ENCODE data around the gene MEIOB. TPM values are rescaled to one million over a fixed set of nuclear protein-coding genes. Genes with fewer than 3 reads are reported as not detected.

Gene MEIOB
- total RNA-seq, 1 donor from 2014 or later: not detected

GRCh38 chr16:1832838-1833454 is 39.0 kb downstream of the MEIOB start:
- DNase-seq (ENCODE audit: low spot score): peak; percentile 79

DNA sequence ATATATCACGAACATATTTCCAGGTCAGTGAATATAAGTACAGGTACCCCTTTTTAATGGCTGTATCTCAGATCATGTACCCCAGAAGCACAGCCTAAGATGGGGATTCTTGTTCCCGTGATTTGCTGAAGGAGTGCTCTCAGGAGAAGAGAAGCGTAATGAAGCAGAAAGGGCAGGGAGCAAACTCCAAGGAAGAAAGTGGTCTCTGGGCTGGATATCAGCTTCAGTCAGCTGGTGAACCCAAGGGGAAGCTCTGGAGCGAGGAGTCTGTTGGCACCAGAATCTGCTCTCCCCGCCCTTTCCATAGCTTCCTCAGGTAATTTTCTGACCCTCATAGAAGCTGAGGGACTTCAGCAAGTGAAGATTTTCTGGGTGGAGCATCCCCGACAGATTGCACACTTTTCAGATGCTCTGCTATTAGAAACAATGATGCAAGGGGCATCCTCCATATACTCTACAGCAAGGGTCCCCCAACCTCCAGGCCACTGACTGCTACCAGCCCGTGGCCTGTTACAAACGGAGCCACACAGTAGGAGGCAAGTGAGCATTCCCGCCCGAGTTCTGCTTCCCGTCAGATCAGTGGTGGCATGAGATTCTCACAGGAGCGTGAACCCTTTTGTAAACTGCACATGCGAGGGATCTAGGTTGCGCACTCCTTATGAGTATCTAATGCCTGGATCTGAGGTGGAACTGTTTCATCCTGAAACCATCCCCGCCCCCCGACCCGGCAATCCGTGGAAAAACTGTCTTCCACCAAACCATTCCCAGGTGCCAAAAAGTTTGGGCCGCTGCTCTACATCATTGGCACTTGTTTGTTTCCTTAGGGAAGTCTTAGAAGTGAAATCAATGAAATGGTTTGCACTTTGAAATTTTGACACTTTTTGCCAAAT is 40.5 kb downstream of the MEIOB start:
- peak; percentile 57 for DNase-seq (ENCODE audit: low spot score)

DNA sequence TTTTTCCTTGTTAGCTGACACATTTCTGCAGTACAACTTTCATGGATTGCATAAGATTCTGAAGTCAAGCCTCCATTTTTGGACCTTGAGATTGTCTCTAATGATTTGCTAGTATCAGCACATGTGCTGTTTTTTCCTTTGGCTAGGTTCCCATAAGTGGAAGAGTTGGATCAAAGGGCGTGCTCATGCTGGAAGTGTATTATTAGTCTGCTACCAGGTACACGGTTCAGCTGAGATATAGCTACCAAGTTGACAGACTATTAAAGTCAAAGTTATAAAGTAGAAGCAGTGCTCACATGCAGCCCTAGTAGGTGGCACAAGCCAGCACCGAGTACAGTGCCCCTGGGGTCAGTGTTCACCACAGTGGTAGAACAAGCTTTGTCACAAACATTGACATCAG is 41.8 kb downstream of the MEIOB start:
- peak; percentile 30 for DNase-seq (ENCODE audit: low spot score)

DNA sequence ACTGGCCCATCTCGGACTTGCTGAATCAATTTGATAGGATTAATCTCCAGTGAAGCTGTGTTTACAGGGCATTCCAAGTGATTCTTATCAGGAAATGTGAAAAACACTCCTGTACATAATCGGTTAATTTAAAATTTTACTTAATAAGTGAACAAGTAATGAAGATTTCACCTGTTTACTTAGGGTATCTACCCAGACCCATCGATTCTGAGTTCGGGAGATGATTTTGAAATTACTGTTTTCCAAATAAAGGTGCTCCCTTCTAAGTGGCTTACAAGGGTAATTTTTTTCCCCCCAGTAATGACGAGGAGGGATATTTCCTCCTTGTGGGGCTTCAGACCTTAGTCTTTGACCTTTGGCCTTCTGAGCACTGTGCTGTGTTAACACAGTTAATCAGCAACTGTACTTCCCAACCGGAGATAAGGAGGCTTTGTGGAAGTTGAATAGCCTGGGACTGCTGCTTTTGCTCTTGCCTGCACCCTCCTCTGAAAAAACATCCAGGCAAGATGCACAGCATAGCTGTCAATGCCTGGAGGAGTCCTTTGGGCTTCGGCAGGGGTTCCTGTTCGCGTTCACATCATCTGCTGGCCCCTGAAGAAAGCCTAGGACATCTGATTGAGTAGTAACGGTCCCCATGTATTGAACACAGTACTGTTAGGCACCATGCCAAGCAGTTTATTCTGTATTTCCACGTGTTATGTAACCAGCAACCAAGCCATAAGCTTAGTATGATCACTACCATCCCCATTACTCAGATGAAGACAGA is 43.1 kb downstream of the MEIOB start:
- DNase-seq (ENCODE audit: low spot score): peak; percentile 68

DNA sequence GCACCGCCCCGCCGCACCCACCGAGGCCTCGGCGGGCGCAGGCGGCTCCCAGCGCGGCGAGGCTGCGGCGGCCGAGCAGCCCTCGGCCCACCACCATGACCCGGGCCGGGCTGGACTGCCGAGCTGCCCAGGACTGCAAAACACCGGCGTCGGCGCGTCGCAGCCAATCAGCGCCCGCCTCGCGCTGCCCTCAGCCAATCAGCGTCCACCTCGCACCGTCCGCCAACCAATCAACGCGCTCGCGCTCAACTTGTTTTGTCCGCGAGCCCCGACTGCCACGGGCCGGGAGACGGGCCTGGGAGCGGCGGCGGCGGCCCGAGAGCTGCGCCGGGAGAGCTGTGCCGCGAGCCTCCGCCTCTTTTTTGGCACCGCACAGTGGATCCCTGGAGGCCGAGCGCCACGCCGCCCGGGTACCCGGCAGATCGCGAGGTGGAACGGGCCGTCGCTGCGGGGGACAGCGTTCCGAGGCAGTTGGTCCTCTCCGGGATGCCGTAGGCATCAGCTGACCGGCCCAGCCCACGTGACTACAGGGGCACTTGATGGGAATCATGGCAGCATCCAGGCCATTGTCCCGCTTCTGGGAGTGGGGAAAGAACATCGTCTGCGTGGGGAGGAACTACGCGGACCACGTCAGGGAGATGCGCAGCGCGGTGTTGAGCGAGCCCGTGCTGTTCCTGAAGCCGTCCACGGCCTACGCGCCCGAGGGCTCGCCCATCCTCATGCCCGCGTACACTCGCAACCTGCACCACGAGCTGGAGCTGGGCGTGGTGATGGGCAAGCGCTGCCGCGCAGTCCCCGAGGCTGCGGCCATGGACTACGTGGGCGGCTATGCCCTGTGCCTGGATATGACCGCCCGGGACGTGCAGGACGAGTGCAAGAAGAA is 45.0 kb downstream of the MEIOB start, which contains the start of the genes FAHD1 and HAGH:
FAHD1 (plus strand) TSS at position 516 of the 883 bp plus-strand sequence; CDS start at position 549, 33 bp downstream.
HAGH (minus strand) TSS at position 135 of the 883 bp plus-strand sequence; CDS start at position 97, 38 bp downstream.
- peak; percentile 98 for DNase-seq (ENCODE audit: low spot score)

DNA sequence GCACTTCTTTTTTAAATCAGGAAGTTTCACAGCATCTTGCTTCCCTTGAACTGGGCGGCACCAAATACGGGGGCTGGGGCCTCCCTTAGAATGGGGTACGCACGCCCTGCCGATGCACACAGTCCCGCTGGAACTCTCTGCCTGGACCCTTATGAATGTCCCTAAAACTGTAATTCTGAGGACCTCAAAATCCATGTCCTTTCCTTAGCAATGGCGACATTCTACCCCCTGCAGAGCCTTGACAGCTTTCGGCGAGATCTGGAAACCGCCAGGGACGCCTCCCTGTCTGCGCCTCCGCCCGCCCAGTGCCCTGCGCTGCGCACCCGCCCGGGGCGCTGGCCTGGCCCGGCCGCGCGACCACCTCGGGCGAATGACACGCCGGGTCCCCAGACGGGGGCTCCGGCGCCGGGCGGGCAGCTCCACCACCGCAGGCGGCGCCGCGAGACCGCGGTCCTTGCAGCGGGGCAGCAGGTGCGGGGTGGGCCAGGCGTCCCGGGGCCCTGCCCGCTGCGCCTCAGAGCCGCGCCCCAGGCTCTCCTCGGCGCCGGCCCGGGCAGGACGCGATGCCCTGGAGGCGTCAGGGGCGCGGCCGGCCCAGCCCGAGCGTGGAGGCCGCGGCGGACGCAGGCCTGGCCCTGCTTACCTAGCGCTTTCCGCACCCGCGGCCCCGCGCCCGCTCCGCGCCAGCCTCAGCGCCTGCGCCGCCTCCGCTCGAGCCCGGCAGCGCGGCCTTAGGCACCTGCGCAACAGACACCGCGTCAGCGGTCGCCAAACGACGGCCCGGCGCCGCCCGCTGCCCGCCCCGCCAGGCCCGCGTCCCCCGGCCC is 45.9 kb downstream of the MEIOB start:
- no peak for DNase-seq (ENCODE audit: low spot score)

DNA sequence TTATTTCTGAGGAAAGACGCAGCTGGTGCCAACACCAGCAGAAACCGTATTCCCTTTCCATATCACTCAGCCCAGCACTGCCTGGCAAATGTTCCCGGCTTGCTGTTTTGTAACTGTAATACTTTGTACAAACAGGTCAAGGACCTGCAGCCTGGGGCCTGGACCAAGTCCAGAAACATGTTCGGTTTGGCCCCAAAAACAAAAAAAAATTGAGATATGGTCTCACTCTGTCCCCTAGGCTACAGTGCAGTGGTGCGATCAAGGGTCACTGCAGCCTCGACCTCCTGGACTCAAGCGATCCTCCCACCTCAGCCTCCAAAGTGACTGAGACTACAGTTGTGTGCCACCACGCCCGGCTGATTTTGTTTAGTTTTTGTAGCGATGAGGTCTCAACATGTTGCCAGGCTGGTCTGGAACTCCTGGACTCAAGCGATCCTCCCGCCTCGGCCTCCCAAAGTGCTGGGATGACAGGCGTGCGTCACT is 46.5 kb downstream of the MEIOB start:
- DNase-seq (ENCODE audit: low spot score): no peak

GRCh38 chr16:1823821-1824220 is 48.1 kb downstream of the MEIOB start:
- DNase-seq (ENCODE audit: low spot score): no peak

- no peak for DNase-seq (ENCODE audit: low spot score)
Measured at GRCh38 chr16:1822801-1823200, 49.2 kb downstream of the MEIOB start.

GRCh38 chr16:1821861-1822611 is 49.9 kb downstream of the MEIOB start:
- no peak for DNase-seq (ENCODE audit: low spot score)

DNA sequence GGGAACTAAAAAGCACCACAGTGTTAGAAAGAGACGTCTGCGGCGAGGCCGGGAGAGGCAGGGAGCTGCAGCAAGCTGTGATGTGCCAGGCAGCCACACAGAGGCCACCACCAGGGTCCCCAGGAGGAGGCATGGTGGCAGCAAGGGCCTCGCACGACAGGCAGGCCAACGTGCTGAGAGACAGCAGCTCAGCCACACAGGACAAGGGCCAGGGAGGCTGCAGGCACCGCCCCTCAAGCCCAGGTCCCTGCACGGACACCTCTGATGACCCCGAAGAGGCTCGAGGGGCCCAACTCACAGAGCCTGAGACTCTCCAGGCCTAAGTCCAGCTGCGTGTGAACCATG is 51.0 kb downstream of the MEIOB start:
- DNase-seq (ENCODE audit: low spot score): no peak

GRCh38 chr16:1820096-1820945 is 51.6 kb downstream of the MEIOB start:
- no peak for DNase-seq (ENCODE audit: low spot score)

GRCh38 chr16:1819611-1820010 is 52.4 kb downstream of the MEIOB start:
- DNase-seq (ENCODE audit: low spot score): no peak

GRCh38 chr16:1818873-1819525 is 53.0 kb downstream of the MEIOB start:
- DNase-seq (ENCODE audit: low spot score): no peak

- no peak for DNase-seq (ENCODE audit: low spot score)
Measured at GRCh38 chr16:1818204-1818872, 53.6 kb downstream of the MEIOB start.

GRCh38 chr16:1817716-1818115 is 54.2 kb downstream of the MEIOB start:
- no peak for DNase-seq (ENCODE audit: low spot score)

DNA sequence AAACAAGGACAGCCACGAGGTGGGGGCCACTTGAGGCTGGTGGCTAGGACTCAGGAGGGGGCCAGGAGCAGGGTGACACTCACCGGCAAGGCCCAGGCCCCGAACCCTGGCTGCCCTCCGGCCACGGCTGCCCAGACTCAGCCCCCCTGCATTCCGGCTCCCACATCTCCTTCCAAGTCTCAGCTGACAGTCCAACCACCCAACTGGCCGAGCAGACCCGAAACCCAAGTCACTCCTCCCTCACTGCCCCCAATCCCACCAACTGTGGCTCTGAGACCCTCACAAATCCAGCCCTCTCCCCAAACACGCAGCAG is 54.7 kb downstream of the MEIOB start:
- DNase-seq (ENCODE audit: low spot score): no peak
